ENCODE measurements around the gene CSF3R.
"Not testable (repeated sequence)": the region's sequence is repeated elsewhere in the genome, so short reads cannot be mapped to it uniquely, and the experiment has no call there.

Gene CSF3R

GRCh38 chr1:36481091-36481490 is 1.6 kb downstream of the CSF3R start:
- FAIRE-seq, result no peak

DNA sequence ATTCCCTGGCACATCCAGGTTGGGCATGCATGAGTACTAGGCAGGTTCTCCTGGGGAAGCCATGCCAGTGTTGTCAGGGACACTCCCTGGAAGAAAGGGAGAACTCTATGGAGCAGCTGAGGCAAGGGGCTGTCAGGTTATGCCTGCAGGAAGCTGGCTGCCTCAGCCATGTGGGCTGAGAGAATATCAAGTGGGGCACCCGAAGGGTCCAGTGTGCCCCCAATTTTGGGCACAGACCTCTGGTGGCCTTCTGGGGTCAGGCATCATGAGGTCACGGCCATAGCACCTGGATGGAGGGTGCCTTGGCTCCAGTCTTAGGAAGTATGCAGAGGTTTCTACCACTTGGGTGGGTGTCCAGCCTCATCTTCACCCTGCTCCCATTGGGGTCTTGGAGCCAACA is 2.6 kb downstream of the CSF3R start:
- FAIRE-seq, result no peak

- no peak for FAIRE-seq
These were observed 3.1 kb downstream of the CSF3R start for GRCh38 chr1:36479505-36480051.

DNA sequence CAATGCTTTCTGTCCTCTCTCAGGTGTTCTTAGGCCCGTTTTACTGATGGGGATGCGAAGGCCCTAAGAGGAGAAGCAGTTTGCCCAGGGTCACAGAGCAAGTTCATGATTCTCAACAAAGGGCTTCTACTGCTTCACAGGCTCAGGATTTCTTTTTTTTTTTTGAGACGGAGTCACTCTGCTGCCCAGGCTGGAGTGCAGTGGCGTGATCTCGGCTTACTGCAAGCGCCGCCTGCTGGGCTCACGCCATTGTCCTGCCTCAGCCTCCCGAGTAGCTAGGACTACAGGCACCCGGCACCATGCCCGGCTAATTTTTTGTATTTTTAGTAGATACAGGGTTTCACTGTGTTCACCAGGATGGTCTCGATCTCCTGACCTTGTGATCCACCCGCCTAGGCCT is 5.1 kb downstream of the CSF3R start:
- not testable (repeated sequence) for FAIRE-seq

- FAIRE-seq, result no peak
These were observed 5.8 kb downstream of the CSF3R start for GRCh38 chr1:36476945-36477344.

DNA sequence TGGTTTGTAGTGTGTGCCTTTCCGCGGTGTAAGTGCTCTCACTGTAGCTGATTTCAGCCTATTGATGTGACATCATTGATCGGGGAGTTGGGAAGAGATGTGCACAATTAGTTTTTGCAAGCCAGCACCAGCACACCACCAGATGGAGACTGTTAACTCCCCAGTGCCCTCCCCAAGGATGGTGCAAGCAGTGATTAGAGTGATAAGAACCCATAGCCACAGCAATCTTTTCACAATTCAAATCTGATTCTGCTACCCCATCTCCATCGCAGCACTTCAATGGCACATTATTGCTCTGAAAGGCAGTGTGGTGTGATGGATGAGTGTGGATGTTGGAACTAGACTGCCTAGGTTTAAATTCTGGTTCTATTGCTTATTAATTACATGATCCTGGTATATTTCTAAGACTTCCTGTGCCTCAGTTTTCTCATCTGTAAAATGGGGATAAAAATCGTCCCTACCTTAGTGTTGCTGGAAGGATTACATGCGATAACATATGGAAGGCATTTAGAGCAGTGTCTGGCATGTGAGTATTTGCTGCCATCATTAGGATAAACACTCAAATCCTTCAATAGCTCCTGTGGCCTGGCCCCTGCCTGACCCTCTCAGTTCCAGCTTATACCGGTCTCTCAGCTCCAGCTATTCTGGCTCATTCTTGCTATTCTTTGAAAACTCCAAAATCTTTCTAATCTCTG is 6.7 kb downstream of the CSF3R start:
- FAIRE-seq, result no peak

- no peak for FAIRE-seq
These were observed 7.4 kb downstream of the CSF3R start for GRCh38 chr1:36475341-36475740.

DNA sequence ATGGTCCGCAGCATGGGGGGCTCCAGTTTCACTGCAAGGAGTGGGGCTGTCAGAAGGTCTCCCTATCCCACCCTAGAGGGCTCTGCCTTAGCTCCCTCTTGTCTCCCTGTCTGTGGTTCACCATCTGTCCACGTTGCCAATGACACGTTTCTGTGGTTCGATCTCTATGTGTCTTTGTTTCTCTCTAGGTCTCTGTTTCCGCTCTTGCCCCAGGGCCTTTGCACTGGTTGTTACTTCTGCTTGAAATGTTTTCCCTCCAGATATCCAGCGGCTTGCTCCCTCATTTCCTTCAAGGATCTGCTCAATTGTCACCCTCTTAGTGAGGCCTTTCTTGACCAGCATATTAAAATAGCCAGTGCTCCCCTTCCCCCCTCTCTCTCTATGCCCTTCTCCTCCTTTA is 10.1 kb downstream of the CSF3R start:
- FAIRE-seq, result no peak

DNA sequence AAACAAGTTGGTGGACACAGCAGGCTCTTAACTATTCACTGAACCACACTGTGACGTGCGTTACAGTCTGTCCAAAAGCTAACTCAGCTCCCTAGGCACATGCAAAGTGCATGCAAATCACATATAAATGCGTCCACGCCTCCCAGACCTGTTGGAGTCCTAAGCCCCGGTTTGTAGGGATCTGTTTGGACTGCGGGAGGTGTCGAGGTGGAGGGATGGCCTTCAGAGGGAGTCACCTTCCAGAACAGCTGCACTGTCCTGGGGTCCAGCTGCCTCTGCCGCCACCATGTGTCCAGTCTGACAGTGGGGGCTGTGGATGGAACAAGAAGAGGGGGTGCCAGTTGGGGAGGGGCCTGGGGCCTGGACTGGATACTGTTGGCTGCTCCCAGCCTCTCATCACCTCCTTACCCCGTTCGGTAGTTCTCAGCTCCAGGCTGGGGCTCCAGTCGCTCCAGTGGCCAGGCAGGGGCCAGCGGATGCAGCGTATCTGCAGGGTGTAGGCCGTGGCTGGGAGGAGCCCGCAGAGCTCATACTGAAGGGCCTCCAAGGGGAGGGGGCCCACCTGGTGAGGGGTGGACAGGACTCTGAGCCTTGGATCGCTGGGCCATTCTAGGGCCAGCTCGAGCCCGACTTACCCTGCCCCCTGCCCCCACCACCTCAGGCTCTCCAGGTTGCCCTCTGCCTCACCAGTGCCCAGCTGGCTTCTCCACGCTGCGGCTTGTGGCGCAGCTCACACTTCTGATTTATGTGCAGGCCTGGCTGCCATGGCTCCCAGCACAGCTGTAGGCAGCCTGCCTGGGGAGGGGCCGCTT is 10.7 kb downstream of the CSF3R start:
- FAIRE-seq, result no peak

DNA sequence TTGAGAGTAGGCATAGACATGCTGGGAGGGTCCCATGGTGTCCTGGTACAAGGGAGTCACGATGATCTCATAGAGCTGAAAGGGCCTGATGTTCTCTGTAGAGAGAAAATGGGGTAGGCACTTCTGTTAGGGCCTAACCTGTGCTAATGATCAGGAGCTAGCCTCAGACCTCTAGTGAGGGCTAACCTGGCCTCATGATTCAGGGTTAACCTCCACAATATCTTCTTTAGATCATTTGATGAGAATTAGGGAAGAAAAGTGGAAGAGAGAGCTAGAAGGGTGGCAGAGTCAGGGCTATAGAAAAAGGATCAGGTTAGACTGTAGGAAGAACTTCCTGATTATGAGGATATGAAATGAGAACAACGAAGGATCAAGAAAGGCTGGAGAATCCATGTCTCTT is 13.6 kb downstream of the CSF3R start:
- FAIRE-seq, result no peak

- no peak for FAIRE-seq
These were observed 14.8 kb downstream of the CSF3R start for GRCh38 chr1:36467700-36468455.

DNA sequence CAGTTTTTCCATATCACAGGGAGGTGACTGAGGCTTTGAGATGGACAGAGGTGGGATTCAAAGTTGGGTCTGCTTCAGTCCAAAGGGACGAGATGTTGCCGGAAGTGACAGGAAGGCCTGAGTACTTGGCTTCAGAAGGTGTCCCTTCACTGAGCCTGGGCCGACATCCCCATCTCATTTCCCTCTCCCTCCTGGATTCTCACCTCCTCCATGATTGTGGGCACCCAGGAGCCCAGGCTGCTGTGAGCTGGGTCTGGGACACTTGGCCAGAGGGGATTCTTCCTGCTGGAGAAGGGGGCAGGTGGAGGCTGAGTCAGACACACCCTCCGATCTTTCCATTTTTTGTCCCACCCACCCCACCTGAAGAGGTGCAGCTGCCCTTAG is 15.7 kb downstream of the CSF3R start:
- no peak for FAIRE-seq

DNA sequence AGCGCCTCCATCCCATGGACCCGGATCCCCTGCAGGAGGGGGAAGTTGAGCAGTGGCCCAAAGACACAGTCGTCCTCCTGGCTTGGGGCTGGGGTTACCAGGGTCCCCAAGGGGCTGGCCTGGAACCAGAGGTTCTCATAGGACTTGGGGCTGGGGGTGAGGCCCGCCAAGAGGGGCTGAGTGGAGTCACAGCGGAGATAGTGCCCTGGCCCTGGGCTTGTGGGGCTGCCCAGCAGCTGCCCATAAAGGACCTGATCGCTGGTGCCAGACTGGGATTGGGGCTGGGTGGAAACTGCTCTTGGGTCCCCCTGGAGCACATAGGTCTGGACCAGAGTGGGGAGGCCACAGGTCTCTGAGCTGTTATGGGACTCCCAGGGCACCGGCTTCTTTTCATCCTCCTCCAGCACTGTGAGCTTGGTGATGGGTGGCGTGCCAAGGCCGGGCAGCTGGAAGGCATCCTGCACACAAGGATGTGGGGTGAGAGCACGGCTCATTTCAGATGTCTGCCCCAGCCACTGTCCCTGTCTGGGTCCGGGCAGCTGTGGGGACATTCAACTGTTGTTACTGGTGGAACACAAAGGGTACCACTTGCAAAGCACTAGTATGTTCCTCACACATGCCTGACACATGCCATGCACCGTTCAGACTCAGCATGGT is 16.2 kb downstream of the CSF3R start:
- no peak for FAIRE-seq

DNA sequence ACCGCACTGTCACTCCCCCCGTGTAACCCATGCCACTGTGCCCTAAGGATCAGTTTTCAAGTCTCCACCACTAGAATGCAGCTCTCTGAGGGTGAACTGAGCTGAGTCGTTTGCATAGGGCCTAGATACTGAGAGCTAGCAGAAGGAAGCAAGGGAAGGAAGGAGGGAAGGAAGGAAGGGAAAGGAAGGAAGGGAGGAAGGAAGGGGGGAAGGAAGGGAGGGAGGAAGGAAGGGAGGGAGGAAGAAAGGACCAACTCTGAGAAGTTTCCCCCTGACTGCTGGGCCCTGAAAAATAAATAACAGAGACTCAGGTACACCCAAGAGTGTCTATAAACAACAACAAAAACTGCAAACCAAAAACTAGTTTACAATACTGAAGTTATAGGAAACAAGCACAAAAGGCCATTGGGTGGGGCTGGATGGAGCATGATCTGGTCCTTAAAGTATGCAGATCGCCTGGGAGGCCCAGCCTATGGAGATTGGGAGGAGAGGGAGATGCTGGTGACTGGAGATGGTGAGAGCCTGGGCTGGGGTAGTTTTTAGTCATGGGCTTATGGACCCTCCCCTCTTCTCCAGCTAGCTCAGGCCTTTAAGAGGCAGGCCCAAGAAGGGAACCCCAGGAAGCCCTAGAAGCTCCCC is 16.9 kb downstream of the CSF3R start:
- no peak for FAIRE-seq

GRCh38 chr1:36464605-36465393 is 17.9 kb downstream of the CSF3R start:
- no peak for FAIRE-seq

GRCh38 chr1:36463803-36464604 is 18.7 kb downstream of the CSF3R start, which contains the start of gene MRPS15:
Gene MRPS15, minus strand, starts transcription at chr1:36464384. Its CDS starts 109 bp downstream, at chr1:36464275.
- FAIRE-seq, result peak; percentile 16

GRCh38 chr1:36463463-36463802 is 19.3 kb downstream of the CSF3R start:
- FAIRE-seq, result no peak

GRCh38 chr1:36458910-36459309 is 23.8 kb downstream of the CSF3R start:
- no peak for FAIRE-seq

DNA sequence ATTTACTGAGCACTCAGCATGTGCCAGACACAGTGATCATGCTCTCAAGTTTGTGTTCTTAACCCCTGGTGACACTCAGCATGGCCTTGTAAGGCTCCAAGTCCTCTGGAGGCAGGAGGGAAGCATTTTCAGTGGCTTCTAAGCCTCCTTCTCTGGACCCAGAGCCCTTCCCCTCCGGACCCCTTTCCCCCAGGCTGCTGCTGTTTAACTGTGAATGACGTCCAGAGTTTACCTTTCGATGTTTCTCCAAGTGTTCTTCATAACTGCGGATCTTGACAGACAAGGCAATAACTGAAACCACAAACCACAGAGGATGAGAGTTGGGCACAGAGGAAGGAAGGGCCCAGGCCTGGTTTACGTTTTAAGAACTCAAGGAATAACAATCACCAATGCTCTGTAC is 25.0 kb downstream of the CSF3R start:
- no peak for FAIRE-seq

GRCh38 chr1:36456391-36456928 is 26.3 kb downstream of the CSF3R start:
- no peak for FAIRE-seq
